ENCODE data around the gene SLC1A3. TPM values are rescaled to one million over a fixed set of nuclear protein-coding genes. Genes with fewer than 3 reads are reported as not detected.

SLC1A3 gene
- total RNA-seq, 1 experiment from 2014 or later: 18.6 TPM

GRCh38 chr5:36701085-36701698, 94.8 kb downstream of the SLC1A3 start:
- H2BK20ac ChIP-seq (ENCODE audit: low read depth, low read length, poor library complexity, severe bottlenecking): no peak overlapping the region
- no peaks in the 10 kb centered on the region for H4K20me1 ChIP-seq (ENCODE audit: control insufficient read depth, insufficient read depth, insufficient read length)
- H3K27me3 ChIP-seq (ENCODE audit: insufficient read depth, low read length): no peaks in the 10 kb centered on the region
- H4K91ac ChIP-seq (ENCODE audit: insufficient read length, low read depth, low read length): no peak overlapping the region
- no peak overlapping the region for H2BK120ac ChIP-seq (ENCODE audit: low read depth, low read length, poor library complexity, severe bottlenecking)
- no peaks in the 10 kb centered on the region for H3K4me1 ChIP-seq (ENCODE audit: insufficient read depth, low read length)
- TF ChIP-seq CTCF (conservative IDR thresholded peaks at IDR 0.05): no peak
- H3K36me3 Mint-ChIP-seq (ENCODE audit: insufficient read depth in 1 of 3, low read depth in 3 of 3): peaks cover 0 to 6% (median 0%) of the 10 kb centered on the region in 3 experiments; a peak in 1 of 7 replicates
- no peak overlapping the region for H3K56ac ChIP-seq (ENCODE audit: insufficient read length, low read depth, low read length)
- H3K9me3 Mint-ChIP-seq: peaks cover 3 to 5% of the 10 kb centered on the region in 2 experiments; a peak in 1 of 5 replicates
- no peak overlapping the region for H4K8ac ChIP-seq (replicated peaks; ENCODE audit: insufficient read length, low read depth, low read length)
- no peak for DNase-seq
- no peaks in the 10 kb centered on the region for H3K79me1 ChIP-seq (ENCODE audit: insufficient read depth, low read depth, low read length, poor library complexity, severe bottlenecking)
- no peak overlapping the region for H3K27ac Mint-ChIP-seq
- H3K27me3 Mint-ChIP-seq (ENCODE audit: low read depth): peaks cover 6% of the 10 kb centered on the region
- no peak overlapping the region for H3K27ac ChIP-seq (ENCODE audit: insufficient read length, low read depth, low read length)
- no peak overlapping the region for H3T11ph ChIP-seq (ENCODE audit: low read length)
- H3K4ac ChIP-seq (ENCODE audit: low read depth, low read length): no peak overlapping the region
- no peaks in the 10 kb centered on the region for H3K23me2 ChIP-seq (ENCODE audit: insufficient read length, low read depth, low read length, poor library complexity, severe bottlenecking)
- no peak overlapping the region for H3K14ac ChIP-seq (ENCODE audit: insufficient read depth, low read length)
- no peak overlapping the region for H2AFZ ChIP-seq (ENCODE audit: low read length)
- H3K4me3 Mint-ChIP-seq: no peak overlapping the region
- no peak overlapping the region for H4K5ac ChIP-seq (ENCODE audit: insufficient read length, low read depth, low read length)
- H3K9ac ChIP-seq (ENCODE audit: extremely low read depth, insufficient read length, low read length): no peak overlapping the region
- H3K23ac ChIP-seq (ENCODE audit: insufficient read length, low read depth, low read length): no peak overlapping the region
- no peaks in the 10 kb centered on the region for H3K79me2 ChIP-seq (ENCODE audit: insufficient read depth, low read length)
- no peak overlapping the region for H2AK5ac ChIP-seq (ENCODE audit: insufficient read length, low read length)
- no peak overlapping the region for H3K4me2 ChIP-seq (ENCODE audit: insufficient read depth, insufficient read length, low read length)
- no peak overlapping the region for H3K18ac ChIP-seq (ENCODE audit: insufficient read length, low read depth, low read length)
- no peaks in the 10 kb centered on the region for H3K9me3 ChIP-seq (ENCODE audit: control insufficient read depth, low read depth, low read length)
- H2BK5ac ChIP-seq (ENCODE audit: insufficient read length, low read length): no peak overlapping the region
- WGBS (ENCODE audit: extremely low coverage, insufficient read length, low lambda C conversion rate): no CpG with 5 or more reads among the region's 4 CpGs
- no peak overlapping the region for H2BK12ac ChIP-seq (ENCODE audit: insufficient read length, low read depth, low read length)
- H3K4me1 Mint-ChIP-seq: peaks cover 8 to 12% of the 10 kb centered on the region in 2 experiments
- H2BK15ac ChIP-seq (ENCODE audit: low read depth, low read length): no peak overlapping the region

Data from H9 (cell line).